ENCODE results near the gene ANKMY1.

ANKMY1 gene

GRCh38 chr2:240578110-240578450 lies 20.3 kb upstream of the ANKMY1 start:
- H3K36me3 ChIP-seq (ENCODE audit: insufficient read depth, low read length): no peaks in the 10 kb centered on the region
- H3K9ac ChIP-seq (ENCODE audit: low read depth, low read length): no peak overlapping the region
- WGBS: 96% methylated on average over 9 of the region's 9 CpGs
- no peak overlapping the region for H3K27ac ChIP-seq (ENCODE audit: low read depth, low read length)
- H3K4me3 ChIP-seq (ENCODE audit: low read length): no peak overlapping the region
- H3K27me3 ChIP-seq (ENCODE audit: insufficient read depth, low read length): no peaks in the 10 kb centered on the region
- no peaks in the 10 kb centered on the region for H3K9me3 ChIP-seq (ENCODE audit: insufficient read depth, low read depth, low read length)
- no peaks in the 10 kb centered on the region for H3K4me1 ChIP-seq (ENCODE audit: insufficient read depth, low read length)

DNA sequence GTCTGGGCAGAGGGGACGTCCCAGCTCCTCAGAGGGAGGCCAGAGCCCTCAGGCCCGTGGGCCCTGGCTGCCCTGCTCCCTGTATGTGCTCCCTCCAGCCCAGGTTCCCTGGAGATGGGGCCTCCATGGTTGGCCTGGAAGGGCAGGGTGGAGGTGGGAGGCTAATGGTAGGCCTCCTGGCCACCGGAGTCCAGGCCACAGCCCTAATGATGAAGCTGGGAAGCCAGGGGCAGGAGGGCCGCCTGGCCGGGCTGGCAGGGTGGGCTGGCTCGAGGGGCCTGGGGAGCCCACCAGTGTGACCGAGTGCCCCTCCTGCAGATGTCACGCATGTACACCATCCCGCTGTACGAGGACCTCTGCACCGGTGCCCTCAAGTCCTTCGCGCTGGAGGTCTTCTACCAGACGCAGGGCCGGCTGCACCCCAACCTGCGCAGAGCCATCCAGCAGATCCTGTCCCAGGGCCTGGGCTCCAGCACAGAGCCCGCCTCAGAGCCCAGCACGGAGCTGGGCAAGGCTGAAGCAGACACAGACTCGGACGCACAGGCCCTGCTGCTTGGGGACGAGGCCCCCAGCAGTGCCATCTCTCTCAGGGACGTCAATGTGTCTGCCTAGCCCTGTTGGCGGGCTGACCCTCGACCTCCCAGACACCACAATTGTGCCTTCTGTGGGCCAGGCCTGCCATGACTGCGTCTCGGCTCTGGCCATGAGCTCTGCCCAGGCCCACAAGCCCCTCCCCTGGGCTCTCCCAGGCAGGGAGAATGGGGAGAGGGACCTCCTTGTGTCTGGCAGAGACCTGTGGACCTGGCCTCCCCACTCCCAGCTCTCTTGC lies 19.7 kb upstream of the ANKMY1 start:
- no peaks in the 10 kb centered on the region for H3K27me3 ChIP-seq (ENCODE audit: insufficient read depth, low read length)
- H3K27ac ChIP-seq (ENCODE audit: low read depth, low read length): no peak overlapping the region
- no peaks in the 10 kb centered on the region for H3K4me1 ChIP-seq (ENCODE audit: insufficient read depth, low read length)
- no peaks in the 10 kb centered on the region for H3K36me3 ChIP-seq (ENCODE audit: insufficient read depth, low read length)
- H3K9me3 ChIP-seq (ENCODE audit: insufficient read depth, low read depth, low read length): no peaks in the 10 kb centered on the region
- WGBS: 93% methylated on average over 26 of the region's 26 CpGs
- no peak overlapping the region for H3K9ac ChIP-seq (ENCODE audit: low read depth, low read length)
- H3K4me3 ChIP-seq (ENCODE audit: low read length): no peak overlapping the region

- 96% methylated on average over 32 of the region's 32 CpGs for WGBS
- no peak overlapping the region for H3K4me3 ChIP-seq (ENCODE audit: low read length)
Observed at GRCh38 chr2:240576436-240577205, 18.8 kb upstream of the ANKMY1 start.

GRCh38 chr2:240576036-240576435 lies 18.2 kb upstream of the ANKMY1 start:
- Histone ChIP-seq H3K27ac (ENCODE audit: low read depth, low read length) (no peak overlapping the region), H3K27me3 (ENCODE audit: insufficient read depth, low read length) (no peaks in the 10 kb centered on the region), H3K9ac (ENCODE audit: low read depth, low read length) (no peak overlapping the region), H3K9me3 (ENCODE audit: insufficient read depth, low read depth, low read length) (no peaks in the 10 kb centered on the region), H3K36me3 (ENCODE audit: insufficient read depth, low read length) (no peaks in the 10 kb centered on the region), H3K4me1 (ENCODE audit: insufficient read depth, low read length) (no peaks in the 10 kb centered on the region), H3K4me3 (ENCODE audit: low read length) (no peak overlapping the region)
- 86% methylated on average over 6 of the region's 6 CpGs for WGBS

More at GRCh38 chr2:240576436-240577205, 18.8 kb upstream of the ANKMY1 start:
- no peaks in the 10 kb centered on the region for H3K4me1 ChIP-seq (ENCODE audit: insufficient read depth, low read length)
- H3K36me3 ChIP-seq (ENCODE audit: insufficient read depth, low read length): no peaks in the 10 kb centered on the region
- H3K9me3 ChIP-seq (ENCODE audit: insufficient read depth, low read depth, low read length): no peaks in the 10 kb centered on the region
- no peaks in the 10 kb centered on the region for H3K27me3 ChIP-seq (ENCODE audit: insufficient read depth, low read length)
- no peak overlapping the region for H3K27ac ChIP-seq (ENCODE audit: low read depth, low read length)
- no peak overlapping the region for H3K9ac ChIP-seq (ENCODE audit: low read depth, low read length)

DNA sequence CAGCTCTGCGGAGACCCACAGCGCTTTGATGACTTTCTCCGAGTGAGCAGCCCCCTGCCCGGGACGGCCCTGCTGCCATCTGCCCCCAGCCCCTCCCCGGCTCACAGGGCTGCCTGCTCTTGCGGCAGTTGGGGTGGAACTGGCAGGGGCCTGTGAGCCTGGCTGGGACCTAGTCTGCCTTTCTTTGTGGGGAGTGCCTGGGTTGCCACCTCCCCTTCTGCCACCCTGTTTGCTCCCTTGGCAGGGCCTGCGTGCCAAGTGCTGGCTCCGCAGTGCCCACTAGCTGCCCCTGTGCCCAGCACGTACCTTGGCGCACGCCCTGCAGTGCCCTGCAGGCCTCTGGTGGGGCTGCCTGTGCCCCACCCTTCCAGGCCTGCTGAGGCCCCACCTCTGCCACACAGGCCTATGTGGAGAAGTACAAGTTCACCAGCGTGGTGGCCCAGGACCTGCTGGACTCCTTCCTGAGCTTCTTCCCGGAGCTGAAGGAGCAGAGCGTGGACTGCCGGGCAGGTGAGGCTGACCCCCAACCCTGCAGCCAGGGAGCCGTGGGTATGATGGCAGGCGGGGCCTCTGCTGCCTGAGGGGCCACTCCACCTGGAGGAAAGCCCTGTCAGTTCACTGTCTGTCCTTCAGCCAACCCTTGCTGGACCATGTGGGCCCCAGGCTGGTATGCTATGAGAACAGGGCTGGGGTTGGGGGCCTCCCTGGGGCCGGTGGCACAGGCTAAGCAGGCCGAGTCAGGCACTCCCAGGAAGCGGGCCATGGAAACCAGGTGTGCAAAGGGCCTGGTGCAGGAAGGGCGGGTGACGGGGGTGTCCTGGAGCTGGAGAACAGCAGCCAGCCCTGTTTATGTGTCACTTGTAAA lies 17.5 kb upstream of the ANKMY1 start:
- WGBS: 92% methylated on average over 23 of the region's 23 CpGs
- Histone ChIP-seq H3K36me3 (ENCODE audit: insufficient read depth, low read length) (no peaks in the 10 kb centered on the region), H3K4me3 (ENCODE audit: low read length) (no peak overlapping the region), H3K4me1 (ENCODE audit: insufficient read depth, low read length) (no peaks in the 10 kb centered on the region), H3K9me3 (ENCODE audit: insufficient read depth, low read depth, low read length) (no peaks in the 10 kb centered on the region), H3K9ac (ENCODE audit: low read depth, low read length) (no peak overlapping the region), H3K27me3 (ENCODE audit: insufficient read depth, low read length) (no peaks in the 10 kb centered on the region; the same call in 1 of the 2 replicates), H3K27ac (ENCODE audit: low read depth, low read length) (no peak overlapping the region)

DNA sequence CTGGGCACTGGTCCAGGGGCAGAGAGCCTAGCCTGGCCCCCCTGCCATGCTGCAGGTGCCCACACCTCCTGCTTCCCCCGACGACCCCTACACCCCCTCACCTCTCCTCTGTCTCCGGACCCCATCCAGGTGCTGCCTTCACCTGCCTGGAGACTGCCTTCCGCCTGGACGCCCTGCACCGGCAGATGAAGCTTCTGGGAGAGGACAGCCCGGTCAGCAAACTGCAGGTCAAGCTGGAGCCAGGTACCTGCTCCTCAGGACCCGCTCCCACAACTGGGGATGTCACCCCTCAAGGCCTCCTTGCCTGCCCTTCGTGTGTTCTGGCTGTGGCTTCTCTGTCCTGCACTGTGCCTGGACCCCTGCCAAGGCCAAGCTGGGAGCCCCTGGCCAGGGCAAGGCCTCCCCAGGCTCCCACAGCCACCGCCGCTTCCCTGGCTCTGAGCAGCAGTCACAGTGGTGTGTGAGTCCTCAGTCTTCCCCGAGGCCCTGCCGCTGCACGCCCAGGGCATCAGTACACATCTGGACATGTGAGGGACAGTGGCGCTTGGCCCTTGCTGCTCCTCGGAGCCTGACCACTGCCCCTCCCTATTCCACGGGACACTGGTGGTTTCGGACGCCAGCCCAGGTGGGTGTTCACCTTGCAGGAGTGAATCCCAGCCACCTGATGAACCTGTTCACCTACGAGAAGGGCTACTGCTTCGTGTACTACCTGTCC lies 16.8 kb upstream of the ANKMY1 start:
- H3K4me3 ChIP-seq (ENCODE audit: low read length): no peak overlapping the region
- no peaks in the 10 kb centered on the region for H3K4me1 ChIP-seq (ENCODE audit: insufficient read depth, low read length)
- H3K27me3 ChIP-seq (ENCODE audit: insufficient read depth, low read length): peaks cover 7% of the 10 kb centered on the region
- 92% methylated on average over 21 of the region's 21 CpGs for WGBS
- H3K9me3 ChIP-seq (ENCODE audit: insufficient read depth, low read depth, low read length): no peaks in the 10 kb centered on the region
- H3K9ac ChIP-seq (ENCODE audit: low read depth, low read length): no peak overlapping the region
- no peaks in the 10 kb centered on the region for H3K36me3 ChIP-seq (ENCODE audit: insufficient read depth, low read length)
- no peak overlapping the region for H3K27ac ChIP-seq (ENCODE audit: low read depth, low read length)

DNA sequence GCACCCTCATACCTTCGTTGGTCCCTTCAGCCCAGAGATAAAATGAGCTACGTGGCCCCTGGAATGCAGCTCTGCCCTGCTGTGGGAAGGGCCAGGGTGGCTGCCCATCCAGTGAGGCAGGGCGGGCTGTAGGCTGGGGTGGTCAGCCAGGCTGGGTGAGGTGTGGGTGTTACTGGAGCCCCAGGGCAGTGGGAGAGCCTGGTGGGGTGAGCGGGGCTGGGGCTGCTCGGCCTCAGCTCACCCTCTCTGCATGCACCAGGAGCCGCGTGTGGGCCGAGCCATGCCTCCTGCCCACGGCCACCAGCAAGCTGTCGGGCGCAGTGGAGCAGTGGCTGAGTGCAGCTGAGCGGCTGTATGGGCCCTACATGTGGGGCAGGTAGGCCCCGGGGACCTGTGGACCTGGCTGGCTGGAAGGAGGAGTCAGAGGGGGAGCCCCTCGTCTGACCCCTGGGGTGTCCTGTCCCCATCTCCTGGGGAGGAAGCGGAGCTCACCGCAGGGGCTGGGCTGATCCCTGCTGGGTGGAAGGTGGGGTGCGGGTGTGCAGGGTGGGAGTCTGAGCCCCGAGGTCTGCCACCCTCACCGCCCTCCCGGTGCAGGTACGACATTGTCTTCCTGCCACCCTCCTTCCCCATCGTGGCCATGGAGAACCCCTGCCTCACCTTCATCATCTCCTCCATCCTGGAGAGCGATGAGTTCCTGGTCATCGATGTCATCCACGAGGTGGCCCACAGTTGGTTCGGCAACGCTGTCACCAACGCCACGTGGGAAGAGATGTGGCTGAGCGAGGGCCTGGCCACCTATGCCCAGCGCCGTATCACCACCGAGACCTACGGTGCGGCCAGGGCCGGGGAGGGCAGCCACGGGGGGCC lies 16.0 kb upstream of the ANKMY1 start:
- no peak overlapping the region for H3K9ac ChIP-seq (ENCODE audit: low read depth, low read length)
- peaks cover 15% of the 10 kb centered on the region for H3K27me3 ChIP-seq (ENCODE audit: insufficient read depth, low read length)
- H3K9me3 ChIP-seq (ENCODE audit: insufficient read depth, low read depth, low read length): no peaks in the 10 kb centered on the region
- no peaks in the 10 kb centered on the region for H3K36me3 ChIP-seq (ENCODE audit: insufficient read depth, low read length)
- H3K4me3 ChIP-seq (ENCODE audit: low read length): no peak overlapping the region
- H3K4me1 ChIP-seq (ENCODE audit: insufficient read depth, low read length): no peaks in the 10 kb centered on the region
- no peak overlapping the region for H3K27ac ChIP-seq (ENCODE audit: low read depth, low read length)
- WGBS: 92% methylated on average over 37 of the region's 37 CpGs

GRCh38 chr2:240573071-240573515 lies 15.3 kb upstream of the ANKMY1 start:
- WGBS: 93% methylated on average over 20 of the region's 20 CpGs
- Histone ChIP-seq H3K36me3 (ENCODE audit: insufficient read depth, low read length) (no peaks in the 10 kb centered on the region), H3K9me3 (ENCODE audit: insufficient read depth, low read depth, low read length) (no peaks in the 10 kb centered on the region), H3K9ac (ENCODE audit: low read depth, low read length) (no peak overlapping the region), H3K4me1 (ENCODE audit: insufficient read depth, low read length) (no peaks in the 10 kb centered on the region), H3K27ac (ENCODE audit: low read depth, low read length) (no peak overlapping the region), H3K4me3 (ENCODE audit: low read length) (no peak overlapping the region), H3K27me3 (ENCODE audit: insufficient read depth, low read length) (peaks cover 18% of the 10 kb centered on the region)

DNA sequence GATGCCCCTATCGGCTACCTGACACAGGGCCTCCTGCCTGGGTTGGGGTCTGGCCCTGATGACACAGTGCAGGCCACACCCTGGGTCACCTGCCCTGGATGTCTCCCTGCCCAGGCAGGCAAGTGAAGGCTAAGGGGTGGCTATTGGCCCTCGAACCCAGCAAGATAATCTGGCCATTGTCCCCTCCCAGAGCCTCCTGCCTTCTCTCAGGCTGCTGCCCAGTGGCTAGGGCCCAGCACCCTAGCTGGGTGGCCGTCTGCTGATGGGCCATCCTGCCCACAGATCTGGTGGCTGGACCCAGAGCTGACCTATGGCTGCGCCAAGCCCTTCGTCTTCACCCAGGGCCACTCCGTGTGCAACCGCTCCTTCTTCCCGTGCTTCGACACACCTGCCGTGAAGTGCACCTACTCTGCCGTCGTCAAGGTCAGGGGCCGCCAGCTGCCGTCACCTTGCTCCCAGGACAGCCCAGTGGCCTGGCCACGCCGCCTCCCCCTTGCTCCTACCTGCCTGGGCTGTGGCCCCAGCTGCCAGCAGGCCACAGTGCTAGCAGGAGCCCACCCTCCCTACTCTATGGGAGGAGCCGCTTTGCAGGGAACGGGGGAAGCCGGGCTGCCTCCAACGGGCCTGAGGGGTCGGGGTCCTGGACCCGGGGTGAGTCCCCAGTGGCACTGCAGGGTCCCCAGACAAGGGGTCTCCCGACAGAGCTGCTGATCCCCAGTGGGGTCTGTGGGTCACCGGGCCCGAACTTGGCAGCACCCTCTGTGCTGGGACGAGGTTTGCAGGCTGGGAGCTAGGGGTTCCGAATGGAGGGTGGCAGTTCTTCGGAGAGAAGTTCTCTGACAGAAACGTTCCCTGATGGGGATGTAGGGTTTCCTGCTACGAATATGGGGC lies 14.6 kb upstream of the ANKMY1 start:
- 0 out of 2 replicates have a peak, but pooled peaks cover 3% of the 10 kb centered on the region for H3K4me1 ChIP-seq (ENCODE audit: insufficient read depth, low read length)
- H3K9ac ChIP-seq (ENCODE audit: low read depth, low read length): no peak overlapping the region
- H3K27me3 ChIP-seq (ENCODE audit: insufficient read depth, low read length): peaks cover 25% of the 10 kb centered on the region
- H3K36me3 ChIP-seq (ENCODE audit: insufficient read depth, low read length): no peaks in the 10 kb centered on the region
- no peak overlapping the region for H3K4me3 ChIP-seq (ENCODE audit: low read length)
- no peak overlapping the region for H3K27ac ChIP-seq (ENCODE audit: low read depth, low read length)
- 90% methylated on average over 30 of the region's 30 CpGs for WGBS
- H3K9me3 ChIP-seq (ENCODE audit: insufficient read depth, low read depth, low read length): no peaks in the 10 kb centered on the region

Measured in HUES64 (cell line).